ENCODE results near the gene TXK. TPM values are rescaled to one million over a fixed set of nuclear protein-coding genes. Genes with fewer than 3 reads are reported as not detected.

The TXK gene
- total RNA-seq, 2 experiments from 2014 or later: 67.0 to 69.9 TPM

- ChIA-PET POLR2A (interaction anchor here (0.5 to 5.8 kb wide), 3 partner anchors 11 to 479 kb away, joined by 3 to 125 read pairs (median 3); no protein-coding TSS in a partner anchor), CTCF (interaction anchor here (0.7 to 5.2 kb wide), 5 partner anchors 9 to 148 kb away, joined by 3 to 70 read pairs (median 6); no protein-coding TSS in a partner anchor)
- H3K27me3 Mint-ChIP-seq: no peaks in the 10 kb centered on the region
Observed at GRCh38 chr4:48127231-48127630, 6.8 kb downstream of the TXK start.

DNA sequence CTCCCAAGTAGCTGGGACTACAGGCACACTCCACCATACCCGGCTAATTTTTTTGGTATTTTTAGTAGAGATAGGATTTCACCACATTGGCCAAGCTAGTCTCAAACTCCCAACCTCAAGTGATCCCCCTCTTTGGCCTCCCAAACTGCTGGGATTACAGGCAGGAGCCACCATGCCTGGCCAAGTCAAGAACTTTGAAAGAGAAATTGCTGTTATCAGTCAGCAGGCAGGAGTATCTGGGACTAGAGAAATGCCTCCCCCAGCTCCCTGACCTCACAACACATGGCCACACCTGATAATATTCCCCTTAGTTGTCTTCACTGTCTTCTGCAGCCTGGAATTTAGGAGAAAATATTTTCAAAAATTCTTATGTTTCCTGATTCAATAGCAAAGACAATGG is 7.4 kb downstream of the TXK start:
- CTCF ChIA-PET: interaction anchor here (0.7 to 5.2 kb wide), 3 partner anchors 13 to 149 kb away, joined by 3 to 70 read pairs (median 4); no protein-coding TSS in a partner anchor
- no peak overlapping the region for H3K4me3 ChIP-seq (ENCODE audit: low read length)
- no peaks in the 10 kb centered on the region for H3K9me3 ChIP-seq (ENCODE audit: control insufficient read depth in 1 of 2, insufficient read depth in 1 of 2, low read length in 2 of 2)
- TF ChIP-seq, protein P1, sequence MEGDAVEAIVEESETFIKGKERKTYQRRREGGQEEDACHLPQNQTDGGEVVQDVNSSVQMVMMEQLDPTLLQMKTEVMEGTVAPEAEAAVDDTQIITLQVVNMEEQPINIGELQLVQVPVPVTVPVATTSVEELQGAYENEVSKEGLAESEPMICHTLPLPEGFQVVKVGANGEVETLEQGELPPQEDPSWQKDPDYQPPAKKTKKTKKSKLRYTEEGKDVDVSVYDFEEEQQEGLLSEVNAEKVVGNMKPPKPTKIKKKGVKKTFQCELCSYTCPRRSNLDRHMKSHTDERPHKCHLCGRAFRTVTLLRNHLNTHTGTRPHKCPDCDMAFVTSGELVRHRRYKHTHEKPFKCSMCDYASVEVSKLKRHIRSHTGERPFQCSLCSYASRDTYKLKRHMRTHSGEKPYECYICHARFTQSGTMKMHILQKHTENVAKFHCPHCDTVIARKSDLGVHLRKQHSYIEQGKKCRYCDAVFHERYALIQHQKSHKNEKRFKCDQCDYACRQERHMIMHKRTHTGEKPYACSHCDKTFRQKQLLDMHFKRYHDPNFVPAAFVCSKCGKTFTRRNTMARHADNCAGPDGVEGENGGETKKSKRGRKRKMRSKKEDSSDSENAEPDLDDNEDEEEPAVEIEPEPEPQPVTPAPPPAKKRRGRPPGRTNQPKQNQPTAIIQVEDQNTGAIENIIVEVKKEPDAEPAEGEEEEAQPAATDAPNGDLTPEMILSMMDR (IDR thresholded peaks at IDR 0.05): no peak
- H3K9me3 Mint-ChIP-seq: no peaks in the 10 kb centered on the region
- peaks cover 18% of the 10 kb centered on the region for H3K36me3 ChIP-seq (ENCODE audit: insufficient read depth, low read length)
- H3K27ac Mint-ChIP-seq: peak overlapping the region; percentile 88
- intact Hi-C loops (cut with DNase I, micrococcal nuclease): loop anchor here in 1 of 2 experiments (2.0 kb wide), 1 partner anchor 14 kb away; no protein-coding TSS in a partner anchor
- DNase-seq: no peak
- POLR2A ChIA-PET: interaction anchor here (2.0 to 5.8 kb wide), 2 partner anchors 12 kb away, joined by 8 to 125 read pairs; no protein-coding TSS in a partner anchor
- peak overlapping the region; percentile 86 for H3K4me3 Mint-ChIP-seq
- H3K27me3 Mint-ChIP-seq: no peaks in the 10 kb centered on the region
- peaks cover 84% of the 10 kb centered on the region for H3K4me1 Mint-ChIP-seq (ENCODE audit: low read depth)
- peak overlapping the region; percentile 70 to 80 for H3K27ac ChIP-seq (ENCODE audit: low read depth in 1 of 2, low read length in 2 of 2)
- ATAC-seq (ENCODE audit: poor library complexity): no peak
- peaks cover 83% of the 10 kb centered on the region for H3K4me1 ChIP-seq (ENCODE audit: insufficient read depth, low read length)
- peaks cover 61% of the 10 kb centered on the region for H3K36me3 Mint-ChIP-seq (ENCODE audit: low read depth)
- no peaks in the 10 kb centered on the region for H3K27me3 ChIP-seq (ENCODE audit: control insufficient read depth in 1 of 2, insufficient read depth in 2 of 2, low read length in 2 of 2)

More at GRCh38 chr4:48127231-48127630, 6.8 kb downstream of the TXK start:
- DNase-seq (no peak), ATAC-seq (ENCODE audit: poor library complexity) (no peak)
- H3K9me3 ChIP-seq (ENCODE audit: control insufficient read depth in 1 of 2, insufficient read depth in 1 of 2, low read length in 2 of 2): no peaks in the 10 kb centered on the region
- intact Hi-C loops (cut with DNase I, micrococcal nuclease): loop anchor here in 1 of 2 experiments (2.0 kb wide), 1 partner anchor 14 kb away; no protein-coding TSS in a partner anchor
- no peaks in the 10 kb centered on the region for H3K27me3 ChIP-seq (ENCODE audit: control insufficient read depth in 1 of 2, insufficient read depth in 2 of 2, low read length in 2 of 2)
- peak overlapping the region; percentile 70 to 80 for H3K27ac ChIP-seq (ENCODE audit: low read depth in 1 of 2, low read length in 2 of 2)
- TF ChIP-seq, protein P1 (IDR thresholded peaks at IDR 0.05): no peak
- H3K36me3 ChIP-seq (ENCODE audit: insufficient read depth, low read length): peaks cover 18% of the 10 kb centered on the region
- peaks cover 78% of the 10 kb centered on the region for H3K4me1 ChIP-seq (ENCODE audit: insufficient read depth, low read length)
- H3K4me3 ChIP-seq (ENCODE audit: low read length): peak overlapping the region; percentile 33
- H3K4me3 Mint-ChIP-seq: peak overlapping the region; percentile 86
- H3K9me3 Mint-ChIP-seq: no peaks in the 10 kb centered on the region
- H3K36me3 Mint-ChIP-seq (ENCODE audit: low read depth): peaks cover 67% of the 10 kb centered on the region
- H3K27ac Mint-ChIP-seq: peak overlapping the region; percentile 88
- peaks cover 87% of the 10 kb centered on the region for H3K4me1 Mint-ChIP-seq (ENCODE audit: low read depth)

DNA sequence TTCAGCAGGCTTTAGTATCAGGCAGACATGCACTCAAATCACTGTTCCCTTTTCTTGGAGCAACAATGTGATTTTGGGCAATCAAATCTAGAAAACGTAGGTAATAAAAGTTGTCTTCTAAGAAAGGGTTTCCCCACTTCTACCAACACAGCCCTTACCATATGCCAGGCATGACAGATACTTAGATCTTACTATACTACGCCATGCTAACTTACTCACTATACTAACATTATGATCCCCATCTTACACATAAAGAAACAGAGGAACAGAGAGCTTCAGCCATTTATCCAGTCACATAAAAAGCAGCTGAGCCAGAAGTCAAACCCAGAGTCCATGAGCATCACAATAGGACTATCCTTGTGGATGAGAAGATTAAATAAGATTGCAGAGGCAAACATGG is 9.2 kb downstream of the TXK start:
- Histone ChIP-seq H3K27me3 (ENCODE audit: control insufficient read depth in 1 of 2, insufficient read depth in 2 of 2, low read length in 2 of 2) (no peaks in the 10 kb centered on the region), H3K4me3 (ENCODE audit: low read length) (no peak overlapping the region), H3K4me1 (ENCODE audit: insufficient read depth, low read length) (peaks cover 75% of the 10 kb centered on the region), H3K9me3 (ENCODE audit: control insufficient read depth in 1 of 2, insufficient read depth in 1 of 2, low read length in 2 of 2) (no peaks in the 10 kb centered on the region), H3K36me3 (ENCODE audit: insufficient read depth, low read length) (peaks cover 15% of the 10 kb centered on the region), H3K27ac (ENCODE audit: low read depth in 1 of 2, low read length in 2 of 2) (no peak overlapping the region)
- ChIA-PET POLR2A (interaction anchor here (1.1 to 3.4 kb wide), 4 partner anchors 10 to 16 kb away, joined by 5 to 24 read pairs (median 6); partner anchors contain the start of gene TXK), CTCF (interaction anchor here (1.0 to 1.7 kb wide), 3 partner anchors 15 to 288 kb away, joined by 3 to 4 read pairs (median 4); no protein-coding TSS in a partner anchor)
- peaks cover 44% of the 10 kb centered on the region for H3K36me3 Mint-ChIP-seq (ENCODE audit: low read depth)
- ATAC-seq (ENCODE audit: poor library complexity): no peak
- no peak for DNase-seq
- no peaks in the 10 kb centered on the region for H3K27me3 Mint-ChIP-seq
- intact Hi-C loops (cut with DNase I, micrococcal nuclease): no loop called here
- H3K4me3 Mint-ChIP-seq: peak overlapping the region; percentile 4
- no peaks in the 10 kb centered on the region for H3K9me3 Mint-ChIP-seq
- H3K4me1 Mint-ChIP-seq (ENCODE audit: low read depth): peaks cover 67% of the 10 kb centered on the region
- TF ChIP-seq, protein P1 (IDR thresholded peaks at IDR 0.05): no peak
- peak overlapping the region; percentile 88 for H3K27ac Mint-ChIP-seq
